HepG2 (cell line): ENCODE data around the gene ZBTB48. TPM values are rescaled to one million over a fixed set of nuclear protein-coding genes. Genes with fewer than 3 reads are reported as not detected.
A peak's percentile ranks its signal among the peaks of the same experiment; 100 is the strongest.

Source experiments
- AFF4 ChIP-seq: sonication (generic); formaldehyde crosslinking; IDR thresholded peaks from 2 replicates; pipeline ENCODE4 v1.4.0; 2020; ENCODE audit warnings: missing genetic modification reagents
- CREM ChIP-seq, 2 experiments: sonication (generic) in 1 of 2; formaldehyde crosslinking in 1 of 2; IDR thresholded peaks; 2 replicates each; pipeline versions ENCODE4 v1.4.0 to v1.6.1; 2016 to 2020; ENCODE audit warnings: antibody characterized with exemption in 1 of 2, mild to moderate bottlenecking in 1 of 2, missing genetic modification reagents in 1 of 2
- FOXK2 ChIP-seq: fragments of 450-650 bp; IDR thresholded peaks from 2 replicates; pipeline ENCODE4 v1.6.1; 2016
- FUBP1 ChIP-seq: sonication (generic); formaldehyde crosslinking; IDR thresholded peaks from 2 replicates; pipeline ENCODE4 v1.5.1; 2020; ENCODE audit warnings: missing genetic modification reagents, mild to moderate bottlenecking, borderline replicate concordance
- JUNB ChIP-seq: sonication (generic); formaldehyde crosslinking; IDR thresholded peaks from 2 replicates; pipeline ENCODE4 v1.8.0; 2022; ENCODE audit warnings: missing genetic modification reagents, mild to moderate bottlenecking, borderline replicate concordance
- KDM5A ChIP-seq: fragments of 200-600 bp; sonication (generic); IDR thresholded peaks from 2 replicates; pipeline ENCODE4 v1.7.0; 2018; ENCODE audit warnings: antibody characterized with exemption, mild to moderate bottlenecking, low read length, borderline replicate concordance
- NFE2L1 ChIP-seq: sonication (generic); formaldehyde crosslinking; IDR thresholded peaks from 2 replicates; pipeline ENCODE4 v1.4.0; 2020; ENCODE audit warnings: missing genetic modification reagents, mild to moderate bottlenecking, borderline replicate concordance
- NFIC ChIP-seq: IDR thresholded peaks from 2 replicates; pipeline ENCODE4 v1.6.1; 2012; ENCODE audit warnings: mild to moderate bottlenecking, low read length, inconsistent platforms
- NFRKB ChIP-seq: fragments of 450-650 bp; IDR thresholded peaks from 2 replicates; pipeline ENCODE4 v1.6.1; 2017
- RELA ChIP-seq: sonication (generic); formaldehyde crosslinking; IDR thresholded peaks from 2 replicates; pipeline ENCODE4 v1.4.0; 2020; ENCODE audit warnings: missing genetic modification reagents
- SMAD1 ChIP-seq: sonication (generic); formaldehyde crosslinking; IDR thresholded peaks from 2 replicates; pipeline ENCODE4 v1.4.0; 2020; ENCODE audit warnings: missing genetic modification reagents, low read depth, mild to moderate bottlenecking, borderline replicate concordance
- SMARCC2 ChIP-seq: fragments of 450-650 bp; IDR thresholded peaks from 2 replicates; pipeline ENCODE4 v1.6.1; 2017; ENCODE audit warnings: antibody characterized with exemption, mild to moderate bottlenecking
- STAG1 ChIP-seq: sonication (generic); formaldehyde crosslinking; IDR thresholded peaks from 2 replicates; pipeline ENCODE4 v1.4.0; 2020; ENCODE audit warnings: missing genetic modification reagents
- U2AF1 ChIP-seq: fragments of 200-400 bp; formaldehyde crosslinking; optimal IDR thresholded peaks from 2 replicates; pipeline ENCODE3; 2017; ENCODE audit warnings: mild to moderate bottlenecking, low read depth, low read length
- ZBTB2 ChIP-seq: sonication (generic); formaldehyde crosslinking; IDR thresholded peaks from 2 replicates; pipeline ENCODE4 v1.8.0; 2022; ENCODE audit warnings: low read depth, missing genetic modification reagents
- ZBTB34 ChIP-seq: sonication (generic); formaldehyde crosslinking; IDR thresholded peaks from 2 replicates; pipeline ENCODE4 v1.8.0; 2022; ENCODE audit warnings: mild to moderate bottlenecking, missing genetic modification reagents
- ZFP36L1 ChIP-seq: sonication (generic); formaldehyde crosslinking; IDR thresholded peaks from 2 replicates; pipeline ENCODE4 v1.8.0; 2022; ENCODE audit warnings: mild to moderate bottlenecking, missing genetic modification reagents, moderate library complexity
- ZMYM4 ChIP-seq: sonication (generic); formaldehyde crosslinking; IDR thresholded peaks from 2 replicates; pipeline ENCODE4 v1.8.1; 2023; ENCODE audit warnings: mild to moderate bottlenecking, missing genetic modification reagents
- ZNF350 ChIP-seq: sonication (generic); formaldehyde crosslinking; IDR thresholded peaks from 2 replicates; pipeline ENCODE4 v1.4.0; 2020; ENCODE audit warnings: mild to moderate bottlenecking, low read depth, missing genetic modification reagents, borderline replicate concordance
- ZNF362 ChIP-seq: sonication (generic); formaldehyde crosslinking; IDR thresholded peaks from 2 replicates; pipeline ENCODE4 v1.4.0; 2020; ENCODE audit warnings: missing genetic modification reagents, mild to moderate bottlenecking, borderline replicate concordance
- ZNF7 ChIP-seq: IDR thresholded peaks from 2 replicates; pipeline ENCODE4 v1.6.1; 2016; ENCODE audit warnings: missing biosample characterization, missing genetic modification reagents
- ZSCAN9 ChIP-seq: IDR thresholded peaks from 2 replicates; pipeline ENCODE4 v1.6.1; 2016; ENCODE audit warnings: borderline replicate concordance
- polyA plus RNA-seq, 8 experiments: library from polyadenylated mRNA; depleted of rRNA in 3 of 8; stranded (reverse) in 7 of 8; unstranded in 1 of 8; fragments of >200 nt; fragmentation: Illumina TruSeq in 4 of 8; extraction: Trizol in 4 of 8; gene quantifications; 2 replicates each; pipeline versions ENCODE4 v1.2.1 to v1.2.3, GENCODE V29; 2011 to 2016; ENCODE audit warnings: low read depth in 4 of 8, missing spikeins in 1 of 8, mixed read lengths in 1 of 8; ENCODE audit not compliant: insufficient read depth in 1 of 8
- total RNA-seq, 5 experiments: library from RNA; depleted of rRNA; stranded (reverse); fragments of >200 nt; fragmentation: Illumina TruSeq; extraction: Trizol; gene quantifications; 2 replicates each; pipeline ENCODE4 v1.2.3, GENCODE V29; 2016; ENCODE audit warnings: low read depth in 1 of 5

The ZBTB48 gene
- total and polyA plus RNA-seq, 2 of the 13 experiments (the other 11 are each of a cell fraction or from before 2014, with no cell fraction given) = 13.0 to 17.1 TPM

GRCh38 chr1:6582370-6582769, 2.6 kb downstream of the ZBTB48 start (continued):
- TF ChIP-seq CREM (IDR thresholded peaks at IDR 0.05) = peak; percentile 57; the same call in 1 of the 2 replicates
- no peak for TF ChIP-seq CREM (CRISPR knock-in tag; IDR thresholded peaks at IDR 0.05)
- no peak for TF ChIP-seq ZNF7 (CRISPR knock-in tag)
- no peak for TF ChIP-seq NFE2L1 (CRISPR knock-in tag)
- no peak for TF ChIP-seq NFRKB
- no peak for TF ChIP-seq U2AF1
- TF ChIP-seq FUBP1 (CRISPR knock-in tag) = no peak
- no peak for TF ChIP-seq RELA
- TF ChIP-seq SMARCC2 = no peak
- TF ChIP-seq KDM5A = no peak; the same call in 1 of the 2 replicates
- TF ChIP-seq ZNF362 (CRISPR knock-in tag) = no peak
- no peak for TF ChIP-seq ZBTB2 (CRISPR knock-in tag)
- TF ChIP-seq ZSCAN9 (CRISPR knock-in tag) = peak; percentile 71; the same call in 1 of the 2 replicates
- TF ChIP-seq STAG1 (CRISPR knock-in tag) = 0 out of 2 replicates have a peak, but pooled peaks have one; percentile 13
- TF ChIP-seq ZNF350 (CRISPR knock-in tag) = peak; percentile 42
- peak; percentile 65 for TF ChIP-seq ZMYM4 (CRISPR knock-in tag)
- no peak for TF ChIP-seq ZFP36L1 (CRISPR knock-in tag)
- TF ChIP-seq AFF4 (CRISPR knock-in tag) = no peak
- TF ChIP-seq JUNB = no peak
- TF ChIP-seq SMAD1 (CRISPR knock-in tag) = no peak
- TF ChIP-seq NFIC = 0 out of 2 replicates have a peak, but pooled peaks have one; percentile 46
- no peak for TF ChIP-seq ZBTB34 (CRISPR knock-in tag)
- TF ChIP-seq FOXK2 = peak; percentile 77
